GM23338 (cell line): ENCODE data around the gene HDAC11. TPM values are rescaled to one million over a fixed set of nuclear protein-coding genes. Genes with fewer than 3 reads are reported as not detected.

Source experiments
- ATAC-seq: fragments of 200-7000 bp; cut with Tn5 transposase; 3 replicates; pipeline ENCODE4 v1.9.1; 2020
- DNase-seq: peaks from one replicate; pipeline ENCODE4 v3.0.0-alpha.2; 2015; ENCODE audit warnings: low spot score
- H2AFZ ChIP-seq: fragments of 200-600 bp; sonication (generic); 2 replicates; pipeline ENCODE4 v1.8.0; 2016; ENCODE audit warnings: antibody characterized with exemption, mild to moderate bottlenecking, moderate library complexity
- H3F3A ChIP-seq: fragments of 200-600 bp; sonication (generic); replicated peaks from 2 replicates; pipeline ENCODE4 v1.8.0; 2017; ENCODE audit warnings: antibody characterized with exemption, mixed run types, low read depth
- H3K27ac ChIP-seq: fragments of 200-600 bp; sonication (generic); 2 replicates; pipeline ENCODE4 v1.6.1; 2016; ENCODE audit warnings: low read depth
- H3K27me3 ChIP-seq: fragments of 200-600 bp; sonication (generic); 2 replicates; pipeline ENCODE4 v1.8.0; 2016; ENCODE audit warnings: mild to moderate bottlenecking, mixed run types, moderate library complexity; ENCODE audit not compliant: insufficient read depth
- H3K36me3 ChIP-seq: fragments of 200-600 bp; sonication (generic); 2 replicates; pipeline ENCODE4 v1.8.0; 2016; ENCODE audit warnings: mild to moderate bottlenecking; ENCODE audit not compliant: insufficient read depth
- H3K4me1 ChIP-seq: fragments of 200-600 bp; sonication (generic); 2 replicates; pipeline ENCODE4 v1.8.0; 2016; ENCODE audit warnings: mild to moderate bottlenecking, moderate library complexity; ENCODE audit not compliant: insufficient read depth
- H3K4me2 ChIP-seq: fragments of 200-600 bp; sonication (generic); 2 replicates; pipeline ENCODE4 v1.7.1; 2017; ENCODE audit warnings: mixed run types
- H3K4me3 ChIP-seq: fragments of 200-600 bp; sonication (generic); 2 replicates; pipeline ENCODE4 v1.6.1; 2016; ENCODE audit warnings: mixed run types
- H3K79me2 ChIP-seq: fragments of 200-600 bp; sonication (generic); replicated peaks from 2 replicates; pipeline ENCODE4 v1.8.0; 2017; ENCODE audit warnings: mild to moderate bottlenecking; ENCODE audit not compliant: insufficient read depth
- H3K9me2 ChIP-seq: fragments of 200-600 bp; sonication (generic); 2 replicates; pipeline ENCODE4 v1.8.0; 2017; ENCODE audit not compliant: insufficient read depth
- H4K20me1 ChIP-seq: fragments of 200-600 bp; sonication (generic); replicated peaks from 2 replicates; pipeline ENCODE4 v1.8.0; 2017; ENCODE audit warnings: mild to moderate bottlenecking; ENCODE audit not compliant: insufficient read depth
- H3K27ac Mint-ChIP-seq: 2 replicates; pipeline ENCODE4 v1.8.0; 2020; ENCODE audit warnings: inconsistent platforms, mild to moderate bottlenecking, moderate library complexity, mixed read lengths
- H3K27me3 Mint-ChIP-seq: 3 replicates; pipeline ENCODE4 v1.8.0; 2022; ENCODE audit warnings: low read depth, mild to moderate bottlenecking, moderate library complexity, mixed read lengths, inconsistent platforms; ENCODE audit not compliant: insufficient read depth, poor library complexity
- H3K36me3 Mint-ChIP-seq: 3 replicates; pipeline ENCODE4 v1.8.0; 2021; ENCODE audit warnings: low read depth, mild to moderate bottlenecking, inconsistent platforms, moderate library complexity, mixed read lengths
- H3K4me1 Mint-ChIP-seq: 3 replicates; pipeline ENCODE4 v1.8.0; 2020; ENCODE audit warnings: mild to moderate bottlenecking, inconsistent platforms, mixed read lengths
- H3K4me3 Mint-ChIP-seq: 3 replicates; pipeline ENCODE4 v1.8.0; 2021; ENCODE audit warnings: moderate library complexity, mild to moderate bottlenecking, inconsistent platforms, mixed read lengths
- H3K9me3 Mint-ChIP-seq: 3 replicates; pipeline ENCODE4 v1.8.0; 2020; ENCODE audit warnings: moderate library complexity, mild to moderate bottlenecking, inconsistent platforms, mixed read lengths
- CTCF ChIP-seq, 2 experiments: fragments of 200-600 bp in 1 of 2; sonication (generic) in 1 of 2; conservative IDR thresholded peaks; 2 replicates each; pipeline versions ENCODE4 v1.5.1 to v1.6.1; 2016 to 2017; ENCODE audit warnings: antibody characterized with exemption in 2 of 2, low read depth in 2 of 2, mild to moderate bottlenecking in 2 of 2, moderate library complexity in 1 of 2
- ETS1 ChIP-seq: IDR thresholded peaks from 2 replicates; pipeline ENCODE4 v1.6.1; 2016; ENCODE audit warnings: antibody characterized with exemption
- EZH2phosphoT487 ChIP-seq: fragments of 200-600 bp; sonication (generic); IDR thresholded peaks from one replicate; pipeline ENCODE4 v1.8.1; 2018; ENCODE audit warnings: antibody characterized with exemption; ENCODE audit not compliant: unreplicated experiment
- NANOG ChIP-seq: IDR thresholded peaks from 2 replicates; pipeline ENCODE4 v1.6.1; 2016; ENCODE audit warnings: antibody characterized with exemption, borderline replicate concordance
- ZNF331 ChIP-seq: fragments of 250-450 bp; sonication (Bioruptor Pico); IDR thresholded peaks from 2 replicates; pipeline ENCODE4 v1.5.0; 2020; ENCODE audit warnings: low read depth, mild to moderate bottlenecking, moderate library complexity
- polyA plus RNA-seq: library from polyadenylated mRNA; unstranded; fragments of >200 nt; fragmentation: Nextera tagmentation; extraction: Ambion mirVana; gene quantifications from 2 replicates; pipeline ENCODE4 v1.2.1, GENCODE V29; 2016
- total RNA-seq: library from RNA; depleted of rRNA; stranded (reverse); fragments of >200 nt; shearing (Covaris generic); gene quantifications from 2 replicates; pipeline ENCODE4 v1.2.3, GENCODE V29; 2014

The HDAC11 gene
- total and polyA plus RNA-seq, 2 experiments from 2014 or later: 5.4 to 15.8 TPM

- H3K4me2 ChIP-seq: no peak overlapping the region
- no peaks in the 10 kb centered on the region for H3F3A ChIP-seq
- H3K4me3 ChIP-seq: no peak overlapping the region
- H3K36me3 Mint-ChIP-seq: no peaks in the 10 kb centered on the region; the same call in 1 of the 3 replicates
- H3K4me1 ChIP-seq: peaks cover 5% of the 10 kb centered on the region; the same call in 1 of the 2 replicates
- H3K9me3 Mint-ChIP-seq: peaks cover 3% of the 10 kb centered on the region; the same call in 1 of the 3 replicates
- no peak overlapping the region for H3K27ac ChIP-seq
- H3K27me3 ChIP-seq: peaks cover 6% of the 10 kb centered on the region
- no peaks in the 10 kb centered on the region for H3K36me3 ChIP-seq
- no peak overlapping the region for H3K27ac Mint-ChIP-seq
- H3K27me3 Mint-ChIP-seq: peaks cover 25% of the 10 kb centered on the region
- H2AFZ ChIP-seq: no peak overlapping the region
- TF ChIP-seq ETS1: no peak
- no peak for TF ChIP-seq EZH2phosphoT487
- TF ChIP-seq CTCF (conservative IDR thresholded peaks at IDR 0.05; ENCODE audit: low read depth in 2 of 2): no peak
- H3K4me3 Mint-ChIP-seq: no peak overlapping the region
- H3K4me1 Mint-ChIP-seq: peaks cover 9% of the 10 kb centered on the region
- ATAC-seq (no peak), DNase-seq (no peak)
- no peaks in the 10 kb centered on the region for H3K79me2 ChIP-seq
- no peaks in the 10 kb centered on the region for H3K9me2 ChIP-seq
- no peaks in the 10 kb centered on the region for H4K20me1 ChIP-seq
These were observed 19.8 kb upstream of the HDAC11 start for GRCh38 chr3:13460341-13460736.

DNA sequence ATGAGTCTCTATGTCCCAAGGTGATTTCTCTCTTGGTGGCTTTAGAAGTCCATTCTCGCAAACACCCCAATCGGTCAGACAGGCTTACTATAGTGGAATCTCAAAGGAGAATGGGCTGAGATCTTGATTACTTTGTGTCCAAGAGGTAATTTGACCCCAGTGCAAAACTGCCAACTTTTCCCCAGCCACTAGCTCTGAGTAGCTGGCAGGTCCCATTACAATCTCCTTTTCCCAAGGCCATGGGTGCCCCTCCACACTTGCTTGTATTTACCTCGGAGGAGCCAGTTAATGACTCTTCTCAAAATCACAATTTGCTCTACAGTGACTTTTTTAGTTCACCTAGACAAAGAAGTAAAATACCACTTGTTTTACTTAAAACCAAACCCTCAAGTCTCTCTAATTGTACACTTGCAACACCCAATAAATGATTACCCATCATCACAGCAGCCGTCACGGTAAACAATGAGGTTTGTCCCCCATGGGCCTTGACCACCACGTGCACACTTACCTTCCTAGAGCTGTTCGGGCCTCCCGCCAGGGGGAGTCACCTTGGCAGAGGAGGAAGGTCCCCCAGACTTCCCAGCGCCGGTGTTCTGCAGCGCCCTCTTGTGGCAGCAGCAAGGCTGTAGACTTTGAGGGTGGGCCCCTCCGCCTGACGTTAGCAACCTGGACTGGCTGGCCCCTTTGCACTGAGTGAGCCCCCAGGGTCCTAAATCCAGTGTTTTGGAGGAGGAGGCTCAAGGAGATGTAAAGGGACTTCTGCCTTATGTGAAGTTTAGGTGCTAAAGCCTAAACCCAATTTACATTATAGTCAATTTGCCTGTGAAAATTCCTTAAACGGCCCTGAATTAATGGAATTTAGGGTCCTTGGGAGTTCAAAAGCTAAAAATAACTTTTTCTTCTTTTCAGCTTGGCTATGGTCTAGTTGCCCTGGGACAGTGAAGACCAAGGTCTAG, 18.7 kb upstream of the HDAC11 start:
- peak overlapping the region; percentile 22; the same call in 2 of the 3 replicates for H3K4me3 Mint-ChIP-seq
- H3F3A ChIP-seq: no peaks in the 10 kb centered on the region
- no peak overlapping the region for H3K27ac ChIP-seq
- no peaks in the 10 kb centered on the region for H3K79me2 ChIP-seq
- peaks cover 3% of the 10 kb centered on the region; the same call in 1 of the 3 replicates for H3K9me3 Mint-ChIP-seq
- no peak overlapping the region for H3K27ac Mint-ChIP-seq
- ATAC-seq (peak; percentile 98), DNase-seq (peak; percentile 96)
- H3K27me3 Mint-ChIP-seq: peaks cover 26% of the 10 kb centered on the region
- H3K4me1 ChIP-seq: peaks cover 5% of the 10 kb centered on the region; the same call in 1 of the 2 replicates
- H3K4me2 ChIP-seq: no peak overlapping the region
- H2AFZ ChIP-seq: peak overlapping the region; percentile 24
- H3K9me2 ChIP-seq: no peaks in the 10 kb centered on the region
- no peak overlapping the region for H3K4me3 ChIP-seq
- no peaks in the 10 kb centered on the region for H4K20me1 ChIP-seq
- H3K36me3 Mint-ChIP-seq: no peaks in the 10 kb centered on the region; the same call in 1 of the 3 replicates
- peaks cover 6% of the 10 kb centered on the region for H3K27me3 ChIP-seq
- H3K36me3 ChIP-seq: no peaks in the 10 kb centered on the region
- H3K4me1 Mint-ChIP-seq: peaks cover 9% of the 10 kb centered on the region
- TF ChIP-seq CTCF (conservative IDR thresholded peaks at IDR 0.05; ENCODE audit: low read depth in 2 of 2) (peak; percentile 99 to 100), ZNF331 (CRISPR knock-in tag) (0 out of 2 replicates have a peak, but pooled peaks have one; percentile 21), NANOG (no peak), ETS1 (no peak)
